ENCODE results near the gene YES1. TPM values are rescaled to one million over a fixed set of nuclear protein-coding genes. Genes with fewer than 3 reads are reported as not detected.

The YES1 gene
- total and polyA plus RNA-seq, 4 donors = 12.5 to 57.6 (median 21.9) TPM

GRCh38 chr18:834082-834720 is 22.2 kb upstream of the YES1 start:
- Histone ChIP-seq H3K4me3 (ENCODE audit: low read depth in 1 of 3, low read length in 3 of 3) (no peak overlapping the region), H3K27me3 (ENCODE audit: control insufficient read depth in 4 of 4, insufficient read depth in 4 of 4, low read length in 3 of 4) (no peaks in the 10 kb centered on the region), H3K36me3 (ENCODE audit: control insufficient read depth in 4 of 4, insufficient read depth in 3 of 4, low read depth in 1 of 4, low read length in 3 of 4) (no peaks in the 10 kb centered on the region), H3K4me1 (ENCODE audit: control insufficient read depth in 4 of 4, insufficient read depth in 4 of 4, low read length in 3 of 4) (peaks cover 0 to 30% (median 25%) of the 10 kb centered on the region in 4 donors), H3K9me3 (ENCODE audit: control insufficient read depth in 4 of 4, low read length in 3 of 4) (no peaks in the 10 kb centered on the region), H3K9ac (ENCODE audit: low read depth in 1 of 2, low read length in 2 of 2) (no peak overlapping the region), H3K27ac (ENCODE audit: low read depth in 1 of 2, low read length in 2 of 2) (no peak overlapping the region)
- no peak for TF ChIP-seq HNF4G (IDR thresholded peaks at IDR 0.05)
- TF ChIP-seq REST (IDR thresholded peaks at IDR 0.05) = no peak
- TF ChIP-seq CTCF (IDR thresholded peaks at IDR 0.05; ENCODE audit: low read depth, low read length, missing input control) = no peak
- no peak for TF ChIP-seq MAX (IDR thresholded peaks at IDR 0.05)
- TF ChIP-seq ZBTB33 (IDR thresholded peaks at IDR 0.05) = no peak
- TF ChIP-seq EGR1 (IDR thresholded peaks at IDR 0.05; ENCODE audit: low read depth in 2 of 2) = no peak
- TF ChIP-seq RAD21 (IDR thresholded peaks at IDR 0.05) = no peak
- no peak for TF ChIP-seq YY1 (IDR thresholded peaks at IDR 0.05)
- no peak for DNase-seq (ENCODE audit: low spot score)
- 93% methylated on average over 8 of the region's 8 CpGs for WGBS

- Histone ChIP-seq H3K36me3 (ENCODE audit: control insufficient read depth in 4 of 4, insufficient read depth in 3 of 4, low read depth in 1 of 4, low read length in 3 of 4) (no peaks in the 10 kb centered on the region), H3K27me3 (ENCODE audit: control insufficient read depth in 4 of 4, insufficient read depth in 4 of 4, low read length in 3 of 4) (no peaks in the 10 kb centered on the region), H3K27ac (ENCODE audit: low read depth in 1 of 2, low read length in 2 of 2) (peak overlapping the region in 1 of 2 donors; percentile 28), H3K4me3 (ENCODE audit: low read depth in 1 of 3, low read length in 3 of 3) (no peak overlapping the region), H3K9me3 (ENCODE audit: control insufficient read depth in 4 of 4, low read length in 3 of 4) (no peaks in the 10 kb centered on the region), H3K4me1 (ENCODE audit: control insufficient read depth in 4 of 4, insufficient read depth in 4 of 4, low read length in 3 of 4) (peaks cover 0 to 27% (median 23%) of the 10 kb centered on the region in 4 donors), H3K9ac (ENCODE audit: low read depth in 1 of 2, low read length in 2 of 2) (no peak overlapping the region)
- TF ChIP-seq HNF4G (IDR thresholded peaks at IDR 0.05) (no peak), RXRA (IDR thresholded peaks at IDR 0.05) (peak in 1 of 2 donors; percentile 7)
- 48% methylated on average over 4 of the region's 4 CpGs for WGBS
- no peak for DNase-seq (ENCODE audit: low spot score)
Observed at GRCh38 chr18:833197-833596, 21.2 kb upstream of the YES1 start.

Measured in liver (tissue), 9 donors.